ENCODE measurements around the gene GRIK1. TPM values are rescaled to one million over a fixed set of nuclear protein-coding genes. Genes with fewer than 3 reads are reported as not detected.

GRIK1 gene
- total RNA-seq, 1 donor from 2014 or later: 0.39 TPM

DNA sequence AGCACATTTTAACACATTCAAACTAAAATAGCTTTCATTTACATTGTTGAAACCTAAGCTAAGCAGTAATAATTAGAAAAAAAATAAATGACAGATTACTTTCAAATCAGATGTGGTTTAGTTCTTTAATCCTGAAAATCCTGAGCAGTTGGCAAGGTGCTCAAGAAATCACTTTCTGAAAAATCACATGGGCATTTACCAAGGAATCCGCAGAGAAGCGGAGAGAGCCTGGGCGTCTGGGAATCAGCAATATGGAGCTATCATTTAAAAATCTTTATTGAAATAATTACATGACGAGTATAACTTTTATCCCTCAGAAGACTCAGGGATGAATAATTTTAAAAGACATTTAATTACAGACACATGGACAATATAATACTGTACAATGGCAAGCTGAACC lies 30.2 kb downstream of the GRIK1 start:
- DNase-seq (ENCODE audit: low read depth in 2 of 2): no peak

DNA sequence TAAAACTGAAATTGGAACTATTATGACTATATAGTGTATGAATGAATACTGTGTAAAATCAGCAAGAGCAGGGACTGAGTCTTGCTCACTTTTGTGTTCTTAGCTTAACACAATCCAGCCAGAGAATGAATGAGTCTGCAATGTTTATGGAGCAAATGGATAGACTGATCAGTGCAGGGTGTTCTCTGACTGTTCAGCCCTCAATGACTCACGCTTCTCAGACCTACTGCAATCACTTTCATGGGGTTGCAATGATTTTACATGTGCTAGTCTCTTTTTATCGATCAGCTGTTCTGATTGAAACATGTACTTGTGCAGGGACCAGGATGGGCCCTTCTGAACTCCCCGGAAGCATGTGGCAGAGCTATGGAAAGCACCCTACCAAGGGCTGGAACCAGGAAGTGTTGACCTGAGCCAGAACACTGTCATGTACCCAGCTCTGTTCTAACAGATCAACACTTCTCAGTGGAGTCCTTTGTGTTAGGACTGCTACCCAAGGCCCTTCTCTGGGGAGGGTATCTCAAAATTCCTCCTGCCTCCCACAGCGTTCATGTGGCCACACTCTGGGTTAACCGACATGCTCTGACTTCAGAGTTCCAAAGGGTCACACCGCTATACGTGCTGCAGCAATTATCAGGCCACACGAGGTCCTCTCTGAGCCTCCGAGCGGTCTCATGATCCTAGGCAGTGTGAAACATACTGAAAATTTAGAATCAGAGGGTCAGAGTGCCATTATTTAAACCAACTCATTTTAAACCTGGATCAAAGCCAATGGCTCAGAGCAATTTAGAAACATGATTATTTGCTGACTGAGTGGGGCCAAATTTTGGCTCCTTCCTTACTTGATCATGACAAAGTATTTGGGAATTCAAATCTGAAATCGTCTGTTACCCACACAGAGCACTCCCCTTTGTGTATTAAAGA lies 35.2 kb downstream of the GRIK1 start:
- no peak for DNase-seq (ENCODE audit: low read depth in 2 of 2)

DNA sequence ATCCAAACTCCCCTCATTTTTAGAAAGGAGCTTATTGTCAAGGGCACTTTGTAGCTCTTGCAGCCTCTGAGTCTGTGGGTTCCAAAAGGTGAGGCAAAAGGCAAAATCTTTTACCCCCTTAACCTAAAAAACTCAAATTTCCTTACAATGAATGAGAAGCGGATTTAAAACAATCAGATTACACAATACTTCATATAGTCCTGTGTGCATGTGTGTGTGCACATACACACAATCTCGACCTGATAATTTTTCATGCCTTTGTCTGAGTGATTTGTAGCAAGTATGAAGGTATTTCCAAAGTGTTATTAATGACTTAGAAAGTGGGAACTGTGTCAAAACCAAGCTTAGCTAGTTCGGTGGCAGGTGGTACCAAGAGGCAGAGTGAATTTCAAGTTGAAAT lies 42.9 kb downstream of the GRIK1 start:
- DNase-seq (ENCODE audit: low read depth in 2 of 2): no peak

DNA sequence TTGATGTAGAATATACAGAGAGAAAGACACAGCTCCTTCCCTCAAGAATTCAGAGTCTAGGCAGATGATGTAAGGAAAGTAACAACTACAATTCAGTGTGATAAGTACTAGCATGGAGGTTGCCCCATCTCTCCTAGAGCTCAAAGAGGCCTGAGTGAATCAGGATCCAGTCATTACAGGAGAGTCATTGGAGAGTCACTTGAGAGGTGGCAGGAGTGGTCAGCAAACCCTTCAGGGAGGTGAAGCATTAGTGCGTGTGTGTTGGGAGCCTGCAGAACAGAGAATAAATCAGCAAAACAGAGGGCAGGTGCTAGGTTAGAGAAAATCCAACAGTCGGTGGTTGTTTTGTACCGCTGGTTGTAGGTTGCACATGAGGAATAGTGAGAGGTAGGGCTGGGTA lies 46.1 kb downstream of the GRIK1 start:
- DNase-seq (ENCODE audit: low read depth in 2 of 2): no peak

DNA sequence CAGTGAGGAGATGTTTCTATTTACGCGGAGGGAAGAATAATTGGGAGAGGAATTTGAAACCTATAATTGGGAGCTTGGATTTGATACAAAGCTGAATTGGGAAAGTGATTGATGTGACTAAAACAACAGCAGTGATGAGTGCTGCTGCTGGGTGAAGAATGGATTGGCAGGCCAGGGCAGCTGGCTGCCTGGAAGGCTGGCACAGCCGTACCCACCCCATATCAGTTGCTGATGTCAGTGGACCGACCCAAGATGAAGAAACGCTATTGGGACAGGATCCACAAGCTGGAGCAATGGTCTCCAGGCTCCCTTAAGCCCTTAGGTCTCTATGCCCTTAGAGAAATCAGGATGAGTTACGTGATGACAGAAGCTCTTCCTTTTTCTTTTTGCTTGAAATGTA lies 47.4 kb downstream of the GRIK1 start:
- no peak for DNase-seq (ENCODE audit: low read depth in 2 of 2)

DNA sequence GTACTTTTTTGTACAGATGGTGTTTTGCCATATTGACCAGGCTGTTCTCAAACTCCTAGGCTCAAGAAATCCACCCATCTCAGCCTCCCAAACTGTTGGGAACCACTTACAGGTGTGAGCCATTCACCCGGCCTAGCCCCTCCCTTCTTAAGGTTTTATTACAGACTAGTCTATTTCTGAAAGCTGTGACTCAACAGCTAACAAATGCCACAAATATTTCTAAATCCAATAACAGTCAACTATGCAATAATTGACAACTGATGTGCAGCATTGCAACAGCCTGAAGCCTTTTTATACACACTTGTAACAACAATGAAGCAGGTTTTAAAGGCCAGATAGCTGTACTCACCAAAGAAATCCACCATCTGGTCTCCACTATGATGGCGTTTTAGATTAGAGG lies 51.4 kb downstream of the GRIK1 start:
- DNase-seq (ENCODE audit: low read depth in 2 of 2): no peak

DNA sequence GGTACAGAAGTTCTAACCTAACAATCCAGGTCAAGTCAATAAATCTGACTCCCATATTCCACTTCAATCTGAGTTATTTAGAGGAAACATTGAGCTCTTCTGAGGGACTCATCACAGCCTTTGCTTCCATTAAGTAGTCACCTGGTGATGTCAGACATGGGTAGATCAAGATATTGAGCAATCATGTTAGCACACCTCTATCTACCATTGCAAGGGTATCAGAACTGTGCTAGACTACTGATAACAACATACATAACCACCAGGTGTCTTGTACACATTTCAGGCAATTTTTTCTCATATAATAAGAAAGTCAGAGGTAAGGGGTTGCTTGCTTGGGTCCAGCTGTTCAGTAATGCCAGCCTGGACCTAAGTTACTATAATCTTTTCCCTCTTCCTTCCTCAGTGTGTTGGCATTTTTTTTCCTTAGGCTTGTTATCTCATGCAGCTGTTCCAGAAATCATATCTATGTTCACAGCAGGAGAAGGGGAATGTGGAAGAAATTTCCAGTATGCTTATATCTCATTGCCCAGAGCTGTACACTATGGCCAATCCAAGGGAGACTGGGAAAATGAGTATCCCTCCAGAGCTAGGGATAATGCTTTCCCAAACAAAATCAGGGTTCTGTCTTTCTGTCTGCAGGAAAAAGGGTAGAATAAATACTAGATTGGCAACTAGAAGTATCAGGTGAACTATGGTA lies 52.3 kb downstream of the GRIK1 start:
- no peak for DNase-seq (ENCODE audit: low read depth in 2 of 2)

DNA sequence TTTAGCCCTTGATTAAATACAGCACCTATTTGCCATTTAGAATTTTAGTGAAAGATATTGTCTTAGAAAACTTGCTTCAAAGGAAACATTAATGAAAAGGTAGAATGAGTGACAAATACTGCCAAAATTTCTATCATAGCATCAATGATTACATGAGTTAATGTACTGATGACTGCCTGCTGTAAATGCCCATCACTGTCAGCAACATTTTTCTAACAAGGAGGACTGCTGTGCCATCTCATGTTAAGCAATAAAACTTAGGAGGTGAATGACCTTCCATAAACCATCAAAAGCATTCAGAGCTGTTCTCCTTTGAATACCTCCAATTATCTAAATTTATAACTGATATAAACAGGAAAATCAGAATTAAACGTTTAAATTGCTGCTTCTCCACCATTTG lies 54.3 kb downstream of the GRIK1 start:
- DNase-seq (ENCODE audit: low read depth in 2 of 2): no peak

DNA sequence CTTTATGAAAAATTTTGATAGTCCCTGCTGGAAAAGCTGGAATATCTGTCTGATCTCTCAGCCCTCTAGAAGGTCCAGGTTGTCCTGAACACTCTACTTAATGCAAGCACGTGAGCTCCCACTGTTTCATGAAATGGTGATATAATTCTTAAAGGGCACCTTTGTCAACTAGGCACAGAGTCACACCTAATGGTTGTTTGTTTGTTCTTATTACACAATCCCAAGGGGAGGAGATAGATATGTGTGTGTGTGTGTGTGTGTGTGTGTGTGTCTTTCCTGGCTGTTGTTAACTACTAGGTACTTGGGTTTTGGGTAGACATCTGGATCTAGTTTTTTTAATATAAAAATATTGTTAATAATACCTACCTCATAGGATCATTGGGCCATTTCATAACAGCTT lies 63.9 kb downstream of the GRIK1 start:
- DNase-seq (ENCODE audit: low read depth in 2 of 2): no peak

DNA sequence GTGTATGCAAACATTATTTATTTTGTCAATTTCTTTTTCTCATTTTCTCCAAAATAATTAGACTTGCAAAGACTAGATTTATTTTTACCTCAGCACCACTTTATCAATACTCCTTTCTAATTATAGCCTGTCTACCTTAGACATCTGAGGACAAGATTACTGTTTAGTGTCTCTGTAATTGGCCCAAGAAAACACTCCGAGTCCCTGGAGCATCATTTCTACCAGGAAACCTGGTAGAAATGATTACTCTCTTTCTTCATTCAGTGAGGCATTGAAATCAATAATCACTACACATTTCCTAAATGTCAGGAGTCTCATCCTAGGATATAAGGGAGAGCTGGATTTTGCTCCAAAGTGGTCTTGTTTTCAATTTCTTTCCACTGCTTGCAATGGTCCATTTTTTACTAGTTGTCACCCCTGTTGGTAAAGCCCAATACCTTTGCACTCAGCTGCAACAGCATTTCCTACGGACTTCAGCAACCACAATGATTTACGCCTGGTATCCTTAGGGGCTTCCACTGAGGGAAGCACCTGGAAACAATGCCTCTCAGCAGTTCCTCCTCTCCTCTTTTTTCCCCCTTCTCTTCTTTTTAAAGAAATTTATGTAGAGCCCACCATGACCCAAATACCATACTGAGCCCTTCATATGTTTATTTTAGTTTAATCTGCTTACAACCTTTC lies 64.6 kb downstream of the GRIK1 start:
- DNase-seq (ENCODE audit: low read depth in 2 of 2): no peak

DNA sequence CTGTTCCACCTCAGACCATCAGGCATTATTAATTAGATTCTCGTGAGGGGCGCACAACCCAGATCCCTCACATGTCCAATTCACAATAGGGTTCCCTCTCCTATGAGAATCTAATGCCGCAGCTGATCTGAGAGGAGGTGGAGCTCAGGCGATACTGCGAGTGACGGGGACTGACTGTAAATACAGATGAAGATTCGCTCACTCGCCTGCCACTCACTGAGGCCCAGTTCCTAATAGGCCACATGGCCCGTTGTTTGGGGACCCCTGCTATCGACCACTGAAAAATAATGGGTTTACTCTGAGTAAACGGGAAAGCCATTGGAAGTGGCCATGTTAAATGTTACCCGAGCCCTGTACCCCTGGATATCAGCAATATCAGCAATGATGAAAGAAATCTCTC lies 65.9 kb downstream of the GRIK1 start:
- no peak for DNase-seq (ENCODE audit: low read depth in 2 of 2)

DNA sequence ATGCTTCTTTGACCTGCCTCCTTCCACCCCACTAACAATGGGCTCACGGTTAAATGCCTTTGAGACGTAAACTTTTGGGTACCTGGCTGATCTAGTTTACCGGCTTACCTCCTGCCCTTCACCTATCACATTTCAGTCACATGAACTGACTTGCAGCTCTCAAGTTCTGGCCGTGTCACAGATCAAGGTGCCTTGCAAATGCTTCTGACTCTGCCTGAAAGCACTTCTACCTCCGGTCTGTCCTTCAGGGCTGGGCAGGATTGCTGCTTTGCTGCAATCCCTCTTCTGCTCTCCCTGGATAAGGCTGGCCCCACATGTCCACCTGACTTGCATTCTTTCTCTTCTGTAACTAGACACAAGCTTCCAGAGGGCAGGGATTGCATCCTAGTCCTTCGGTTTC lies 69.0 kb downstream of the GRIK1 start:
- DNase-seq (ENCODE audit: low read depth in 2 of 2): no peak

DNA sequence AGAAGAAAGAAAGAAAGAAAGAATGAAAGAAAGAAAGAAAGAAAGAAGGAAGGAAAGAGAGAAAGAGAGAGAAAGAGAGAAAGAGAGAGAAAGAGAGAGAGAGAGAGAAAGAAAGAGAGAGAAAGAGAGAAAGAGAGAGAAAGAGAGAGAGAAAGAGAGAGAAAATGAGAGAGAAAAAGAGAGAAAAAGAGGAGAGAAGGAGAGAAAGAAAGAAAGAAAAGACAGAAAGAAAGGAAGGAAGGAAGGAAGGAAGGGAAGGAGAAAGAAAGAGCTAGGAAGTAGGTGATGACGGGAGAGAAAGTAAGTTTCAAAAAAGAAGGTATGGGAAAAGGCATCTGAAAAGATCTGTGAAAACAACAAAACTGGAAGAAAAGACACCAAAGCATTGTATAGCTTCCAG lies 72.0 kb downstream of the GRIK1 start:
- no peak for DNase-seq (ENCODE audit: low read depth in 2 of 2)

DNA sequence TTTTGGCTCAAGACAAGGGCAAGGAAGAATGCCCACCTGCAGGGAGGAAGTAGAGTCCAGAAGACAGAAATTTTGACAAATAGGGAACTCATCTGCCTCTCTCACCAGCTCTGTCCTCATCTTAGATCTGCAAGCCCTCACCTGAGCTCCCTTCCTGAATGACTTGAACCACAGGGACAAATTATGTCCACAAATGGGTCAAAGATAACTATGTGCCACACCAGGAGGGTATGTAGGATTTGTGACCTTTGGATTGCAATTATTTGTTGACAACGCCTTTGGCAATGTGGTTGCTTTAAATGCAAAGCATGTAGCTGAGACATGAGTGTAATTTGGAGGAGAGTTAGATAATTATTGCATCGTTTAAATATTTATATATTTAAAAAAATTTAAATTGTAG lies 79.5 kb downstream of the GRIK1 start:
- DNase-seq (ENCODE audit: low read depth in 2 of 2): no peak

DNA sequence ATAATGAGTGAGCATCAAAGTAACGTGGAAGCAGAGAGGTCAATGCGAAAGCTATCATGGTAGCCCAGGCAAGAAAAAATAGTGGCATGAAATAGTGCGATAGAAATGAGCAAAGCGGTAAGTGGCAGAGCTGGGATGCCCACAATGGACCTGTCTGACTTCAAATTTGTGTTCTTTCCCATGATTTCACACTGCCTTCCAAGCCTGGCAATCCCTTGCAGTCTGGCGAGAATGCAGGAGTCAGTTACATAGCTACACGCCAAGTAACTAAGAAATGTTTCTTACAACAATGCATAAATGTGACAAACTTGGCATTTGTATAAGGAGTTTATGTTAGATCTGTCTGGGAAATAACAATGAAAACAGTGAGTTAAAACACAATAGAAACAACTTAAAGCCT lies 82.6 kb downstream of the GRIK1 start:
- DNase-seq (ENCODE audit: low read depth in 2 of 2): no peak

DNA sequence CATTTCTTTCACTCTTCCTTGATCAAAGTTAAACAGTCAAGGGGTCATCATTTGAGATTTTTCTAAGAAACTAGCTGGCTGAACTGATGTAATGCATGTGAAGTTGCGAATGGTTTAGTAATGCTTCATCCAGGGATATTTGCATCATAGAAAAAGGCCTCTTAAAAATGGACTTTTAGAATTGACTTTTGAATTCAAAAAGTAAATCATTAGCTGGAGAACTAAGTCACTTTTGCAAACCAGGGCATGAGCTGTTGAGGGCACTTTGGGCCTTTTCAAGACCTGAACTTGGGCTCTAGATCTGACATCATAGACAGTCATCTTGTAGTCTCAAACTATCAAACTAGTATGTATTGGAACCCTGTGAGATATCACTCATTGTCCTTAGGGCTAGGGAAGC lies 85.0 kb downstream of the GRIK1 start:
- DNase-seq (ENCODE audit: low read depth in 2 of 2): no peak

DNA sequence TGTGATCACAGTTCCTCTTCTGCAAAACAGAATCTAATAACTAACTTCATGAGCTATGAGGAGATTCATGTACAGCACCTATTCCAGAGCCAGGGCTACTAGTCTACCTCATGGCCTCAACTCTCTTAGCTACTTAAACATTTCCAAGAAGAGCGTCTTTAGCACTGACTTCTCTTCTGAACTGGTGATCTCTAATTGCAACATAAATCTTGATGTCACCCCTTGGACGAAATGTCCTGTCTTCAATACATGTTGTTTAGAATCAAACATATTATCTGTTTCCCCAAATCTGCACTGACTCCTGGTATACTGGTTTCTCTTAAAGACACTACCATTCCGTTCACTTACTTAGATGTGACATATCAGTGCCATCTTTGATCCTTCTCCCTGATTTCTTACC lies 88.2 kb downstream of the GRIK1 start:
- DNase-seq (ENCODE audit: low read depth in 2 of 2): no peak

DNA sequence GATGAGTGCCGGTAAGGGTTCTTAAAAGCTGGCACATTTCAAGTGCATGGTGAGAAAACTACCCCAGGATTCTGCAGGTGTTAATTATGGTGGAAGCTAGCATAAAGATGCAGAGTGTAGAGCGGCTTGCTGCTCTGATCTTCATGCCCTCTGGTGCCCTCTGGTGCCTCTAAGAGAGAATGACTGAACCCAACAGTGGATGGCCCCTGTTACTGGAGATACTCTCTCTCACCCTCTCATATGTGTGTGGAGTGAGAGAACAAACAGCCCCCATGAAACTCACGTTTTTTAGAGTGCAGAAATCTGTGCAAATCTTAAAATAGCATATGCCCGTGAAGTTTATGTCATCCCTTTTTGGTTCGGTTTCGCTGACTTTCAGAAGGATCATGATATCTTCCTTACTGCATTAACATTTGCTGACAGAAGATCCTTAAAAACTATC lies 90.0 kb downstream of the GRIK1 start:
- peak; percentile 45 to 60 for DNase-seq (ENCODE audit: low read depth in 2 of 2)

DNA sequence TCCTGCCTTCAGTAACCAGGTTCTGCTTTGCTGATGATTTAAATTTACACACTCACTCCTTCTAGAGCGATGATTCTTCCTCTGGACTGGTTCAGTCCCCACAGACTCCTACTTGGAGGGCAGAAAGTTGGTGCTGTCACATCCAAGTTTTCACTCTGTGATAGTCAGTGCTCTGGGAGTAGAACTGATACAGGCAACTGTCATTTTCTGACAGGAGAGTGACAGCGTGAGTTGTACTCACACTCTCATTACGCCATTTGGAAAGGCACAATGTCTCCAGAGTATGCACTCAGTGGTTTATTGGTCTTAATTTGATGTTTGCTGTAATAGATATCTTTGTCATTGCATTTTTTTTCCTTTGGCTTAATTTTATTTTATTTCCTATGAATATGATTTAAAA lies 96.0 kb downstream of the GRIK1 start:
- DNase-seq (ENCODE audit: low read depth in 2 of 2): no peak

DNA sequence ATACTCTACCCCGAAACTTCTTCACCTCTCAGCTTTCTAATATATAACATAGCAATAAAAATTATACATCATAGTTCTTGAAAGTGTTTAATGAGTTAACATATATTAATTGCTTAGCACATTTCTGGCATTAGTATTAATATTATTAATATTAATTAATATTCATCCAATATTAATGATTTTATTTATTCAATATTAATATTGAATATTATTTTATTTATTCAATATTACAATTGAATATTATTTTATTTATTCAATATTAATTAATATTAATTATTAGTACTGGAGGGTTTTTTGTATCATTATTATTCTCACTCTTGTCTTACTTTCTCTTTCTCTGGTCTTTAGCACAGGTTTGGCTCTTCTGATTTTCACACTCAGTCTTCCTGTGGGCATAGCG lies 105.2 kb downstream of the GRIK1 start:
- DNase-seq (ENCODE audit: low read depth in 2 of 2): no peak

DNA sequence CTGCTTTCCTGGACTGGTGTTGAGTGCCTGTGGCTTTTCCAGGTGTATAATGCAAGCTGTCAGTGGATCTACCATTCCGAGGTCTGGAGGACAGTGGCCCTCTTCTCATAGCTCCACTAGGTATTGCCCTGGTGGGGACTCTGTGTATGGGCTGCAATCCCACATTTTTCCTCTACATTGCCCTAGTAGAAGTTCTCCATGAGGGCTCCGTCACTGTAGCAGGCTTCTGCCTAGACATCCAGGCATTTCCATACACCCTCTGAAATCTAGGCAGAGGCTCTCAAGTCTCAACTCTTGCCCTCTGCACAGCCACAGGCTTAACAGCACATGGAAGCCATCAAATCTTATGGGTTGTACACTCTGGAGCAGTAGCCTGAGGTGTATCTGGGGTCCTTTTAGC lies 107.6 kb downstream of the GRIK1 start:
- DNase-seq (ENCODE audit: low read depth in 2 of 2): no peak

DNA sequence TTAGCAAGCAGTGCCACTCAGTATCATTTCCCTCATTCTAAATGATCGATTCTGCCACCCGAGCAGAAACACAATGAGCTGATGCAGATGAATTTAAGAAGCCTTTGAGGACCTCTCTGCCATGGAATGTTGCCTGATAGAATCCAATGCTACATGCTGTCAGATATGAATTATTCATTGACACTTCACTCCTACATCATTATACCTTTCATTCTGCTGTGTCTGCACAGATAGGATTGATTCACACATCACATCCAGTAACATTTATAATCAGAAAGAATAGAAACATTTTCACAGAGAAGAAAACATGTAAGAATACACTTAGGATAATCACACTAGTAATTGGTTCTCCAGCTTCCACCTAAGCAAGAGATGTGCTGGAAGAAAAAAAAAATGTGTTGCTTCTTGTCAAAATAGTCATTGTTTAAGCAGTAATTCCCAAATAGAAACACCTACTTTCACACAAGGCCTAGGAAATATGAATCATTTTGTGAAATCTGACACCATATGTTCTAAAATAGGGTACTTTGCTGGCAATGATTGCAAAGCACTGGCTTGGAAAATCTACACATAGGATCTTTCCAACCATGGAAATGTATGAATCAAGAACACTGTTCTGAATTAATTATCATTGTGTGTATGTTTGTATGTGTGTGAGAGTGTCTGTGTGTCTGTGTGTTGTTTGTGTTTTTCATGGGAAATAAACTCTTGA lies 110.1 kb downstream of the GRIK1 start:
- no peak for DNase-seq (ENCODE audit: low read depth in 2 of 2)

Measured in dermis microvascular lymphatic vessel endothelial cell (primary cell).